ENCODE data around the gene RASAL2. TPM values are rescaled to one million over a fixed set of nuclear protein-coding genes. Genes with fewer than 3 reads are reported as not detected.
A peak's percentile ranks its signal among the peaks of the same experiment; 100 is the strongest.
"Not testable (repeated sequence)": the region's sequence is repeated elsewhere in the genome, so short reads cannot be mapped to it uniquely, and the experiment has no call there.

The RASAL2 gene
- total RNA-seq, 1 donor from 2014 or later: 26.8 TPM

GRCh38 chr1:178294654-178295053, 200.8 kb downstream of the RASAL2 start:
- intact Hi-C loops (cut with DNase I): no loop called here
- DNase-seq: no peak
- ATAC-seq (ENCODE audit: poor library complexity): no peak

DNA sequence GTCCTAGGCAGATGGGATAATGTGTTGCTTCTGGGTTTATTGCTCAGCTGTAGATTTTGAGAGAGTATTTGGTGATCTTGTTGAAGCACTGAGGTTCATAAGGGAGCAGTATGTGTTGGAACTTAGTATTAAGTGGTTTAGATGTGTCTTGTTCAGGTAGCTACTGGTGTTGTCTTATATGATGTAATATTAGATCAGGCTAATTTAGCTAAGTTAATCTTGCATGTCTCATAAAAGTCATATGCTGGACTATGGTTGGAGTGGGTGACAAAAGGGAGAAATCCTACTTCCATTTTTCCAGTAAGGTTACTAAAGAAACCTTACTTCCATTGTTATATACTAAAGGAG, 206.4 kb downstream of the RASAL2 start:
- ATAC-seq (ENCODE audit: poor library complexity) (peak; percentile 19), DNase-seq (no peak)
- intact Hi-C loops (cut with DNase I): no loop called here

- intact Hi-C loops (cut with DNase I): no loop called here
- no peak for ATAC-seq (ENCODE audit: poor library complexity)
- DNase-seq: no peak
Observed at GRCh38 chr1:178301141-178301540, 207.2 kb downstream of the RASAL2 start.

DNA sequence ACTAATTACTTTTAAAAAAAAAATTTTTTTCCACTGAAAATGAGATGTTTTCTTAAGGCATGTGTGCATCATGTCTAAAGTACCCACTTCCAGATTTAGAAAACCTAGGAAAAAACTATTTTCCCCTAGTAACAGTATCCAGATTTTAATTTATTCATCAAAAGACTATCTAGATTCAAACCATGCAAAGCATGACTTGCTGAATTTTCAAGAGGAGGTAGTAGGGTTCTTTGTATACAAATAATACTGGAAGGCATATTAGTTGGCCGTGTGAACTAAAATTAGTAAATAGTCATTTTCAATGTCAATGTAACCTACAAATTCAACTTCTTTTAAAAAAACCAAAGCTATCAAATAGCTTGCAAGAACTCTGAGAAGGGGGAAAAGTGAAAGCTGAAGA, 213.4 kb downstream of the RASAL2 start:
- intact Hi-C loops (cut with DNase I): no loop called here
- ATAC-seq (ENCODE audit: poor library complexity): no peak
- no peak for DNase-seq

DNA sequence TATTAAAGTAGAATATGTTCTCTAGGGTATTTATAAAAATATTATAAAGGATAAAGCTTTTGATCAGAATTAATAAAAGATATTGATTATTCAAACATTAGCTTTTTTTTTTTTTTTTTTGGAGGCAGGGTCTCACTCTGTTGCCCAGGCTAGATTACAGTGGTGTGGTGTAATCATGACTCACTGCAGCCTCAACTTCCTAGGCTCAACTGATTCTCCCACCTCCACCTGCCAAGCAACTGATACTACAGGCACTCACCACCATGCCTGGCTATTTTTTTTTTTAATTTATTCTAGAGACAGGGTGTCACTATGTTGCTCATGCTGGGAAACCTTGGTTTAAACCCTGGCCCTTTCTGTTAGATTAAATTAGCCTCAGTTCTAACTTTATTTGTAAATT, 214.5 kb downstream of the RASAL2 start:
- no peak for DNase-seq
- intact Hi-C loops (cut with DNase I): no loop called here

GRCh38 chr1:178310685-178311105, 216.8 kb downstream of the RASAL2 start:
- DNase-seq: no peak
- intact Hi-C loops (cut with DNase I): loop anchor here (2.0 kb wide), 1 partner anchor 190 kb away; no protein-coding TSS in a partner anchor
- peak; percentile 91 for ATAC-seq (ENCODE audit: poor library complexity)

More for the DNA sequence above, 214.5 kb downstream of the RASAL2 start:
- ATAC-seq (ENCODE audit: poor library complexity): no peak

DNA sequence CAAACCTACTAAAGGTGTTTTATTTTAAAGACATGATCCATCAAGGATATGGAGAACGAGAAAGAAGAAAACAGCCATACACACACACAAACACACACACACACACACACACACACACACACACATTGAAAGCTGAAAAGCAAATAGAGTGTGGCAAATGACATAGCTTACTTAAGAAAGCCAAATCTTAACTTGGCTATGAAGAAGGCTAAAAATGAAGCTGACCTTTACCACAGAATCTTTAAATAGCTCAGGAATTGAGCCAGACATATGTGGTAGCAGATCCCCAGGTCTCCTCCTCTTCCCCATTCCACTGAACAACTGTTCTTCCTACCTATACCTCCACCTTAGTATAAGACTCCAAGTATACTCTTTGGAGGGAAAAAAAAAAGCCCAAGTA, 217.3 kb downstream of the RASAL2 start:
- DNase-seq (no peak), ATAC-seq (ENCODE audit: poor library complexity) (peak; percentile 71)
- intact Hi-C loops (cut with DNase I): loop anchor here (2.0 kb wide), 1 partner anchor 190 kb away; no protein-coding TSS in a partner anchor

GRCh38 chr1:178320280-178320982, 226.5 kb downstream of the RASAL2 start:
- DNase-seq; ATAC-seq (ENCODE audit: poor library complexity); intact Hi-C loops (cut with DNase I): not testable (repeated sequence)

GRCh38 chr1:178323067-178323466, 229.2 kb downstream of the RASAL2 start:
- ATAC-seq (ENCODE audit: poor library complexity): no peak
- intact Hi-C loops (cut with DNase I): no loop called here
- DNase-seq: no peak

- intact Hi-C loops (cut with DNase I): no loop called here
- no peak for DNase-seq
- ATAC-seq (ENCODE audit: poor library complexity): no peak
Observed at GRCh38 chr1:178324003-178324402, 230.1 kb downstream of the RASAL2 start.

GRCh38 chr1:178328728-178329127, 234.8 kb downstream of the RASAL2 start:
- intact Hi-C loops (cut with DNase I): no loop called here
- ATAC-seq (ENCODE audit: poor library complexity) (peak; percentile 63), DNase-seq (no peak)

DNA sequence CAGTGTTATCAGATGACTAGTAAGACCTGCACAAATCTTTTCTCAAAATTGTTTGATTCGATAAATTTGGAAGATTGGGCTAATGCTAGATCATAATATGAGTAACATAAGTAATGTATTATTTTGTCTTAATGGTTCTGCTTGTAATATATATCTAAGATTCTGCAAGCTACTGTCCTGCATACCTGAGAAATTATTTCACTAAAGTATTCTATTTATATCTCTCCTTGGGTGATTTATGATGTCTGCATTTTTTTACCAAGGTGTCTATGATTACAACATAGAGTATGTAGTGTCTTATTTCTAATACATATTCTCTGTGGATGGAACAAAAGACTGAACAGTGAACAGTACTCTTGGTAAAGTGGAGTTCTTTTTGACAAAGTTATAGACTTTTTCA, 236.2 kb downstream of the RASAL2 start:
- DNase-seq (no peak), ATAC-seq (ENCODE audit: poor library complexity) (no peak)
- intact Hi-C loops (cut with DNase I): no loop called here

GRCh38 chr1:178330848-178331497, 237.1 kb downstream of the RASAL2 start:
- peak; percentile 36 for ATAC-seq (ENCODE audit: poor library complexity)
- intact Hi-C loops (cut with DNase I): no loop called here
- DNase-seq: no peak

DNA sequence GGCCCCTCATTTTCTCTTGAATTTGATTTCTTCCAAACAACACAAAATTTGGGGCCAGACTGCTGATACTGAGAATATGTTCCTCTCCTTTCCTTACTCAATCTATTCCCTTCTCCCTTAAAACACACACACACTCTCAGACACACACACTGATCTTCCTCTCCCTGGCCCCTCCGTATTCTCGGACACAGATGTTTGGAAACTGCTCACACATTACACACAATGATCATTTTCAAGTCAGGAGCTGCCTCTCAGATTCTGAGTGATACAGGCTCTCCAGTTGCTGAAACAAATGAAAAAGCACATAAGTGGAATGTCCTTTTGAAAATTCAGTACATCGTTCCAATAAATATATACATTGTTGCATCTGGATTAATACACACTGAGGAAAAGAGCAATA, 241.5 kb downstream of the RASAL2 start:
- intact Hi-C loops (cut with DNase I): no loop called here
- DNase-seq (no peak), ATAC-seq (ENCODE audit: poor library complexity) (no peak)

GRCh38 chr1:178337091-178337706, 243.3 kb downstream of the RASAL2 start:
- intact Hi-C loops (cut with DNase I): no loop called here
- no peak for ATAC-seq (ENCODE audit: poor library complexity)
- no peak for DNase-seq

DNA sequence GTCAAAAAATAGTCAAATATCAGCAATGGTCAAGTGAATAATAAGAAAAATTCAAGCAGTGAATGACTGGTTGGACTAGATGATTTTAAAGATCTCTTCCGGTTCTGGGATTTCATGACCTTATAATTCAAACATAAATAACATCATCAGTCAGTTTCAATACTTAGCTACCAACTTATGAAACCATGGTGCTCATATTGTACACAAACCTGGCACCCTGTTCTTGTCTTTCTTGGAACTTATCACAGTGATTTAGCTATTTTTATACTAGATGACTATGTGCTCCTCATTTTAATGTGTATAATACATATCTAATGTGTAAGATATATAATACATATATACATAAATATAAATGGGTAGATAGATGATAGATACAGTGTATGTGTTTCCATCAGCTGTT, 245.9 kb downstream of the RASAL2 start:
- ATAC-seq (ENCODE audit: poor library complexity): peak; percentile 12
- intact Hi-C loops (cut with DNase I): no loop called here

DNA sequence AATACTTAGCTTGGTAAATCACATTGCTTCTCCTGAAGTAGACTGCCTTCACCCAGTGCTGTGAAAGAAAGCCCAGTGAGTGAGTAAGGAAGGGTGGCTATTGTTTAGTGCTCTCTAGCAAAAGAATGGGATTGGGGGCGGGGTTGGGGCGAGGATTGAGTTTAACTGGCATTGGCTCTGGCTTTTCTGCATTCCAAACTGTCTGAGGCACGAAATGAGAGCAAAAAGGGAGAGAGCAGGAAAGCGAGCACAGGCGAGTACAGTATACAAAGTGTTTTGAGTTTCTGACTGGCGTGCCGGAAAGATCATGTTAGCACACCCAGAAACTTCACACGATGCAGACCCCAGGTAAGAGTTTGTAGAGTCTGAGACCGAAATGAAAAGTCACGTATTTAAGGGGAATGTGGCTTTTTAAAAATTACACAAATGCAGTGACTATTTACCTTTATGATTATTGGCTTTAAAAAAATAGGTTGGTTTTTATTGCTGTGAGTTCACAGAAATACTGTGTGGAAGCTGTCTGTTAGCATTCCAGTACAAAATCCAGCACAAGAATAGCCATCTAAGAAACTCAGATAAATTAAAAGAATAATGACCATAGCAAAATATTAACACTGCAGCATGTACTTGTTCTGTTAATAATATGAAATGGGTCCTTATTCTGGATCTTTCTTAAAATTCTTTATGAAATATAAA, 247.5 kb downstream of the RASAL2 start:
- intact Hi-C loops (cut with DNase I): no loop called here
- ATAC-seq (ENCODE audit: poor library complexity): peak; percentile 66
- peak; percentile 48 for DNase-seq

More for the DNA sequence above, 245.9 kb downstream of the RASAL2 start:
- no peak for DNase-seq

DNA sequence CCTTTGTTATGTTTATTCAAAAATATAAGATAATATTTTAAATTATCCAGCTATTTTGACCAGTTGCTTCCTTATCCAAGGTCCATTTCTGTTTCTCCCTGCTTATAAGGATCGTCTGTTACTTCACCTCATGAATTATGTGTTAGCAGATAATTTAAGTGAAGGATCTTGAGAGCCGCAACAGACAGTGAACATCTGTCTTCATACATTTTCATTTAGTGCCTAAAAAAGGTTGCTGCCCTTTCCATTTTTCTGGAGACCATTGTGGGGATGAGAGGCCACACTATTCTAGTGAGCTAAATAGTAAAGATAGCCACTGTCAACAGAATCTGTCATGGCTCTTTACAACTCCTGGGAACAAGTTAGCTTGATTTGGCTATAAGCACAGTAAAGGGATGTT, 248.8 kb downstream of the RASAL2 start:
- ATAC-seq (ENCODE audit: poor library complexity): peak; percentile 12
- intact Hi-C loops (cut with DNase I): no loop called here
- DNase-seq: no peak

DNA sequence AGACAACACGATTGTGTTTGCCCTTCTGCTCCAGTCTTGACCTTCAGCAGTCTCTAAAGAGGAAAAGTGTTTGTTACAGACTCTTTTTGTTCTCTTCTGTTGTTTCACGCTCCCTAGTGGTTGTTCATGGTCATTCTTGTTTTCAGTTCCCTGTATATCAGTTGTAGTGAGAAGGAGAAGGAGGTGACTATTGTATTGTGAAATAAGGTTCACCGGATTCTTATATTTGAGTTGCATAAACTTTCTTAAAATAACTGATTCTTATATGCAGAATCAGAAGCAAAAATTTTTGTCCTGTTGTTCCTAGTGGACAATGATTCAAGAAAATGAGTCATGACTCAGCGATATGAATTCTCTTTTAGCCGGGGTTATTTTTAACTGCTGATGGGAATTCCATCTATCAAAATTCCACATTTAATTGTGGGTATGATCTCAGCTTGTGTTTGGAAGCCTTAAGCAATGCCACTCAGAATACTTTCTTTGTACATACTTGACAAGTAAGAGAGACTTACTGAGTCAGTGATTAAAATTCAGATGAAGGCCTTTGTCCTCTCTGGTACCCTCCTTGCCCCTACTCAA, 250.7 kb downstream of the RASAL2 start:
- ATAC-seq (ENCODE audit: poor library complexity) (peak; percentile 77), DNase-seq (no peak)
- intact Hi-C loops (cut with DNase I): no loop called here
